Naive B cell (primary cell): ENCODE data around the gene PHAF1. TPM values are rescaled to one million over a fixed set of nuclear protein-coding genes. Genes with fewer than 3 reads are reported as not detected.

ENCODE experiments used
- ATAC-seq, 2 donors: fragments of 150-1000 bp; cut with Tn5 transposase; 2 replicates each; pipeline ENCODE4 v1.10.0; 2021; ENCODE audit warnings: low read depth in 2 of 2, mild to moderate bottlenecking in 2 of 2, moderate library complexity in 2 of 2
- DNase-seq: peaks from one replicate; pipeline ENCODE4 v3.0.0; 2022
- H3K27ac Mint-ChIP-seq, 6 donors: one replicate each; pipeline ENCODE4 v1.8.0; 2020 to 2022; ENCODE audit warnings: mild to moderate bottlenecking in 6 of 6, mixed read lengths in 6 of 6, moderate library complexity in 5 of 6, inconsistent platforms in 2 of 6
- H3K27me3 Mint-ChIP-seq, 3 donors: one replicate each; pipeline ENCODE4 v1.8.0; 2021 to 2022; ENCODE audit warnings: mixed read lengths in 3 of 3, mild to moderate bottlenecking in 1 of 3
- H3K36me3 Mint-ChIP-seq, 2 donors: one replicate each; pipeline ENCODE4 v1.8.0; 2020 to 2022; ENCODE audit warnings: mixed read lengths in 2 of 2, inconsistent platforms in 1 of 2, mild to moderate bottlenecking in 1 of 2
- H3K4me1 Mint-ChIP-seq, 3 donors: one replicate each; pipeline ENCODE4 v1.8.0; 2020 to 2022; ENCODE audit warnings: mixed read lengths in 3 of 3, inconsistent platforms in 1 of 3, mild to moderate bottlenecking in 1 of 3, moderate library complexity in 1 of 3
- H3K4me3 Mint-ChIP-seq, 8 donors: one replicate each; pipeline ENCODE4 v1.8.0; 2020 to 2022; ENCODE audit warnings: mild to moderate bottlenecking in 8 of 8, mixed read lengths in 8 of 8, moderate library complexity in 8 of 8, inconsistent platforms in 2 of 8
- H3K9me3 Mint-ChIP-seq, 7 donors: one replicate each; pipeline ENCODE4 v1.8.0; 2020 to 2022; ENCODE audit warnings: mixed read lengths in 7 of 7, mild to moderate bottlenecking in 5 of 7, inconsistent platforms in 2 of 7, moderate library complexity in 1 of 7
- polyA plus RNA-seq, 6 donors: library from polyadenylated mRNA; unstranded; fragments of 300-500 nt; fragmentation: Illumina TruSeq; gene quantifications; one replicate each; pipeline ENCODE4 v1.2.3, GENCODE V29; 2021; ENCODE audit warnings: low read depth in 6 of 6

PHAF1 gene
- polyA plus RNA-seq, 6 donors from 2014 or later, result 8.8 to 13.2 (median 10.0) TPM; not detected in 1

DNA sequence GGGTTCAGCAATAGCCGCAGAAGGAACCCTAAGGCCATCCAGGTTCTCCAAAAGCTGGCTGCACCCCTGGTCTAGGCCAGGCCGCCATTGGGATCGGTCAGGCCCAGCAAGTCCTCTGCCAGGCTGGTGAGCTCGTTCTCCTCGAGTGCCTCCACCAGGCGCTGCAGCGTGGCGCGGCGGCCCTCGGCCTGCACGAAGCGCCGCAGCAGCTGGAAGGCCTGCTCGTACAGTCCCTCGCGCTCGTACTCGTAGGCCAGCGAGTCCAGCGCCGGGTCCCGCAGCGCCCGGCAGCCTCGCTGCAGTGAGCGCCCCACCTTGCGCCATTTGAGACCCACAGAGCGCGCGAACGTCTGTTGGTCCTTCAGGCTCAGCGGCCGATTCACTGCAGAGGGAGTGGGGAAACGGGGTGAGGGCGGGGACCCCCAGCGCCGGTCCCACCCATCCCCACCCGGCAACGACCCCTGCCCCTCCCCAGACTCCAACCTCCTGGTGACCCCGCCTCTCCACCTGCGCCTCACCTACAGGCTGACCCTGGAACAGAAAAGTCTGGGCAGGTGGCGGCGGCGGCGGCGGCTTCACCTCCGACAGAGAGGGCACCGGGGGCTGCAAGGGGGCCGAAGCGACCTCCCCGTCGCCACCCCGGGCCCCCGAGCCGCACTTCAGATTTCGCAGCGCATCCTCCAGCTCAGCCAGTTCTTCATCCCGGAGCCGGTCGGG, 45.0 kb downstream of the PHAF1 start:
- Mint-ChIP-seq H3K4me1 (peaks cover 44 to 58% (median 50%) of the 10 kb centered on the region in 3 donors), H3K36me3 (no peaks in the 10 kb centered on the region), H3K4me3 (peak overlapping the region in 6 of 8 donors; percentile 21 to 71 (median 64)), H3K27me3 (peaks cover 0 to 27% (median 6%) of the 10 kb centered on the region in 3 donors), H3K27ac (no peak overlapping the region), H3K9me3 (no peaks in the 10 kb centered on the region)
- DNase-seq (no peak), ATAC-seq (no peak)

GRCh38 chr16:67155295-67156142, 45.8 kb downstream of the PHAF1 start:
- Mint-ChIP-seq H3K9me3 (no peaks in the 10 kb centered on the region), H3K36me3 (no peaks in the 10 kb centered on the region), H3K27ac (peak overlapping the region in 1 of 6 donors; percentile 70), H3K4me3 (peak overlapping the region in 6 of 8 donors; percentile 47 to 71 (median 64)), H3K27me3 (peaks cover 0 to 27% (median 6%) of the 10 kb centered on the region in 3 donors), H3K4me1 (peaks cover 44 to 64% (median 56%) of the 10 kb centered on the region in 3 donors)
- peak; percentile 29 to 42 for ATAC-seq
- peak; percentile 79 for DNase-seq

- Mint-ChIP-seq H3K9me3 (peaks cover 0 to 2% (median 0%) of the 10 kb centered on the region in 7 donors), H3K27ac (peak overlapping the region in 3 of 6 donors; percentile 8 to 70 (median 69)), H3K4me1 (peaks cover 39 to 67% (median 59%) of the 10 kb centered on the region in 3 donors), H3K4me3 (peak overlapping the region in 2 of 8 donors; percentile 34 to 55), H3K27me3 (peaks cover 2 to 27% (median 3%) of the 10 kb centered on the region in 3 donors), H3K36me3 (no peaks in the 10 kb centered on the region)
- no peak for DNase-seq
- no peak for ATAC-seq
Observed at GRCh38 chr16:67156143-67156844, 46.6 kb downstream of the PHAF1 start.

DNA sequence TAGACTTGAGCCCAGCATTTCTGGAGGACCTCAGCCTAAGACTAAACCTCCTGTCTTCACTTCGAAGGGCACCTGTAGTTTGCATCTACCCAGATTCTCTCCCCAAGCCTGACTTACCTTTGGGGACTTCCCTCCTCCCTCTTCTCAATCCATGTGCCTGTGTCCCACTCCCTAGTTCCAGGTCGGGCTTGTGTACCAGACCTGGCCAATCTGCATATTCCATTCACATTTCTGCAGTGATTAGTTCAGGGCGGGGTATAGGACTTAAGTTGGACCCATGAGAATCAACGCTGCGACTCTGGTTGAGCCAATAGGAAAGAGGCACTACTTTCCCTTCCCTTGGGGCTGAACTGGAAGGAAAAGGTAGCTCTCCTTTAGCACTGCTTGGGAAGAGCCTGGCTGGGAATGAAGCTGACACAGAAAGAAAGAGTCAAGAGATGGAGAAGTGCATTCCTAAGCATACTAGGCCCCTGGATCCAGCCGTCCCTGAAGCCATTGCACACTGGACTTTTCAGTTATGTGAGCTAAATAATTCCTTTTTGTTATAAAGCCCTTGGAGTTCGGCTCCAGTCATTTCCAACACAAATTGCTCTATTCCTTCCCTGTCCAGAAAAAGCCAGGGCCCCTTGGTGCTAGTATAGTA, 47.5 kb downstream of the PHAF1 start:
- Mint-ChIP-seq H3K9me3 (peaks cover 0 to 2% (median 0%) of the 10 kb centered on the region in 7 donors), H3K27me3 (peaks cover 2 to 28% (median 5%) of the 10 kb centered on the region in 3 donors), H3K36me3 (no peaks in the 10 kb centered on the region), H3K27ac (peak overlapping the region; percentile 52 to 98 (median 77)), H3K4me3 (peak overlapping the region in 5 of 8 donors; percentile 34 to 94 (median 48)), H3K4me1 (peaks cover 35 to 67% (median 63%) of the 10 kb centered on the region in 3 donors)
- DNase-seq, result no peak
- ATAC-seq, result no peak

GRCh38 chr16:67157892-67158635, 48.3 kb downstream of the PHAF1 start:
- ATAC-seq (no peak), DNase-seq (no peak)
- H3K4me1 Mint-ChIP-seq, result peaks cover 33 to 67% (median 66%) of the 10 kb centered on the region in 3 donors
- H3K36me3 Mint-ChIP-seq, result no peaks in the 10 kb centered on the region
- peak overlapping the region; percentile 82 to 97 (median 92) for H3K4me3 Mint-ChIP-seq
- peak overlapping the region; percentile 89 to 98 (median 98) for H3K27ac Mint-ChIP-seq
- peaks cover 8 to 28% (median 9%) of the 10 kb centered on the region in 3 donors for H3K27me3 Mint-ChIP-seq
- peaks cover 0 to 2% (median 0%) of the 10 kb centered on the region in 7 donors for H3K9me3 Mint-ChIP-seq

DNA sequence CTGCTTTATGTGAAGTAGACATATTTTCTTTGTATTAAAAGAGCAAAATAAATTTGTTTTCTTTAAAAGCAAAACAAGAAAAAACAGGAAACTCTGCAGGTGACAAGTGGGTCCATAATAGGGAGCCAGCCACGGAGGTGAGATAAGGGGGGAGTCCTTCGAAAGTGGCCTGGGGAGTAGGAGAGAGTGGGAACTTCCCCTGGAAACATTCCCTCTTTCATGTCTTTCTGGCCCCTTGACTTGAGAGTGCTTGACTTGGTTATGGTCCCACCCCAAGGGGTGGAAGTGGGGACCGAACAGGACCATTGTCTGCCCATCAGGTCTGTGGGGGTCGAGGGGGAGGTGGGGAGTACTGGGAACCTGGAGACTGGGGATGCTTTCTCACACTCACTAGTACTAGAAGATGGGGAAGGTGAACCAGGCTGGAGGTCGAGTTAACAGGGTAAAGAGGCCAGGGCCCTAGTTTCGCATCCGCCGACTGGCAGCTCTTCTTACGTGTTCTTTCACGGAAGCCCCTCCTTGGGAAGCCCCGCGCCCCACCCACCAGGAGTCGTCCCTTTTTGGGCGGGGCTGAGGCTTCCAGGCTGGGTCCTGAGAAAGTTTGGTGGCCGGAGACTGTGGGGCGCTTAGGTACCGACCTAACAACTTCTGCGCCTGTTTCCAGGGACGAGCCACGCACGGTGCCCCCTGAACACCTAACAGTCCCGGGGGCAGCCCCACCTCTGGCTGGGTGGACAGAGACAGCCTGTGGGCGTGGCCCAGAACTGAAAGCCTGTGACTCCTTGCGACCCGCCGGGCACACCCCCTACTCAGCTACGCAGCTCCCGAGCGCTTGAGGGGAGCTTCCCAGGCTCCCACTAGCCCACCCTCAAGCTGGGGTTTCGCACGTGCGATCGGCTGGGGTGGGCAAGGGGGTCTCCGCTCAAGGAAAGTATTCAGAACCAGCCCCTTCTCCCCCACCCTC, 49.2 kb downstream of the PHAF1 start:
- DNase-seq (peak; percentile 84), ATAC-seq (peak; percentile 58 to 59)
- Mint-ChIP-seq H3K36me3 (no peaks in the 10 kb centered on the region), H3K4me3 (peak overlapping the region; percentile 82 to 97 (median 92)), H3K9me3 (peaks cover 0 to 2% (median 0%) of the 10 kb centered on the region in 7 donors), H3K27ac (peak overlapping the region; percentile 89 to 98 (median 98)), H3K4me1 (peaks cover 30 to 66% (median 64%) of the 10 kb centered on the region in 3 donors), H3K27me3 (peaks cover 9 to 24% (median 11%) of the 10 kb centered on the region in 3 donors)

GRCh38 chr16:67161595-67162058, 51.9 kb downstream of the PHAF1 start:
- Mint-ChIP-seq H3K27me3 (peaks cover 12 to 37% (median 29%) of the 10 kb centered on the region in 3 donors), H3K27ac (peak overlapping the region in 3 of 6 donors; percentile 44 to 78 (median 47)), H3K9me3 (peaks cover 0 to 2% (median 0%) of the 10 kb centered on the region in 7 donors), H3K4me1 (peaks cover 30 to 67% (median 64%) of the 10 kb centered on the region in 3 donors), H3K4me3 (peak overlapping the region in 5 of 8 donors; percentile 48 to 82 (median 78)), H3K36me3 (no peaks in the 10 kb centered on the region)
- no peak for DNase-seq
- no peak for ATAC-seq

- ATAC-seq (no peak), DNase-seq (no peak)
- Mint-ChIP-seq H3K27me3 (peaks cover 12 to 47% (median 39%) of the 10 kb centered on the region in 3 donors), H3K4me1 (peaks cover 29 to 64% (median 56%) of the 10 kb centered on the region in 3 donors), H3K4me3 (peak overlapping the region; percentile 15 to 83 (median 77)), H3K27ac (peak overlapping the region in 2 of 6 donors; percentile 78 to 80), H3K36me3 (no peaks in the 10 kb centered on the region), H3K9me3 (peaks cover 0 to 2% (median 0%) of the 10 kb centered on the region in 7 donors)
Observed at GRCh38 chr16:67162506-67163163, 52.9 kb downstream of the PHAF1 start.

- peaks cover 29 to 56% (median 48%) of the 10 kb centered on the region in 3 donors for H3K4me1 Mint-ChIP-seq
- peak overlapping the region; percentile 60 to 81 (median 70) for H3K4me3 Mint-ChIP-seq
Observed at GRCh38 chr16:67163164-67163998, 53.6 kb downstream of the PHAF1 start.

More at GRCh38 chr16:67163164-67163998, 53.6 kb downstream of the PHAF1 start:
- ATAC-seq (no peak), DNase-seq (no peak)
- Mint-ChIP-seq H3K27me3 (peaks cover 20 to 55% (median 47%) of the 10 kb centered on the region in 3 donors), H3K9me3 (peaks cover 0 to 2% (median 0%) of the 10 kb centered on the region in 7 donors), H3K27ac (peak overlapping the region in 2 of 6 donors; percentile 56 to 66), H3K36me3 (peaks cover 0 to 5% of the 10 kb centered on the region in 2 donors)
